Measurements from ENCODE around the gene GART.
"Not testable (repeated sequence)": the region's sequence is repeated elsewhere in the genome, so short reads cannot be mapped to it uniquely, and the experiment has no call there.

Gene GART

GRCh38 chr21:33512481-33512880 lies 29.4 kb downstream of the GART start:
- DNase-seq (ENCODE audit: low spot score), result no peak

- DNase-seq (ENCODE audit: low spot score), result no peak
Measured at GRCh38 chr21:33511639-33512038, 30.3 kb downstream of the GART start.

GRCh38 chr21:33510826-33511225 lies 31.1 kb downstream of the GART start:
- DNase-seq (ENCODE audit: low spot score), result no peak

GRCh38 chr21:33507003-33507402 lies 34.9 kb downstream of the GART start:
- not testable (repeated sequence) for DNase-seq (ENCODE audit: low spot score)

- no peak for DNase-seq (ENCODE audit: low spot score)
Measured at GRCh38 chr21:33505833-33506232, 36.1 kb downstream of the GART start.

GRCh38 chr21:33496345-33496744 lies 45.6 kb downstream of the GART start:
- no peak for DNase-seq (ENCODE audit: low spot score)

GRCh38 chr21:33495743-33496142 lies 46.2 kb downstream of the GART start:
- DNase-seq (ENCODE audit: low spot score), result no peak

GRCh38 chr21:33493756-33494155 lies 48.2 kb downstream of the GART start:
- DNase-seq (ENCODE audit: low spot score), result no peak

- DNase-seq (ENCODE audit: low spot score), result no peak
Measured at GRCh38 chr21:33492571-33492970, 49.3 kb downstream of the GART start.

- peak; percentile 98 for DNase-seq (ENCODE audit: low spot score)
Measured at GRCh38 chr21:33491373-33492102, 50.4 kb downstream of the GART start, which contains the start of gene DNAJC28. DNAJC28 (minus strand) TSS chr21:33491716; CDS start chr21:33489393, 2,323 bp downstream.

- DNase-seq (ENCODE audit: low spot score), result no peak
Measured at GRCh38 chr21:33490991-33491372, 50.9 kb downstream of the GART start.

GRCh38 chr21:33488936-33489335 lies 53.0 kb downstream of the GART start:
- DNase-seq (ENCODE audit: low spot score), result no peak

GRCh38 chr21:33487996-33488395 lies 53.9 kb downstream of the GART start:
- DNase-seq (ENCODE audit: low spot score), result no peak

GRCh38 chr21:33481314-33481943 lies 60.5 kb downstream of the GART start:
- DNase-seq (ENCODE audit: low spot score), result no peak

GRCh38 chr21:33480481-33481103 lies 61.3 kb downstream of the GART start:
- DNase-seq (ENCODE audit: low spot score), result no peak

GRCh38 chr21:33479679-33480480 lies 62.0 kb downstream of the GART start, which contains the start of gene TMEM50B:
TMEM50B (minus strand) TSS chr21:33479974; CDS start chr21:33468885, 11,089 bp downstream.
- peak; percentile 100 for DNase-seq (ENCODE audit: low spot score)

GRCh38 chr21:33478935-33479678 lies 62.8 kb downstream of the GART start:
- no peak for DNase-seq (ENCODE audit: low spot score)

GRCh38 chr21:33478182-33478581 lies 63.7 kb downstream of the GART start:
- DNase-seq (ENCODE audit: low spot score), result no peak

GRCh38 chr21:33477066-33477465 lies 64.9 kb downstream of the GART start:
- DNase-seq (ENCODE audit: low spot score), result no peak

- no peak for DNase-seq (ENCODE audit: low spot score)
Measured at GRCh38 chr21:33473344-33473743, 68.6 kb downstream of the GART start.

- no peak for DNase-seq (ENCODE audit: low spot score)
Measured at GRCh38 chr21:33470701-33471100, 71.2 kb downstream of the GART start.
